MM.1S (cell line): ENCODE data around the gene SPEG.

Source experiments
- EZH2phosphoT487 ChIP-seq: fragments of 300-600 bp; sonication (generic); IDR thresholded peaks from 2 replicates; pipeline ENCODE4 v1.6.1; 2018; ENCODE audit warnings: antibody characterized with exemption, low read length
- TF ChIP-seq, protein P1 (sequence below): fragments of 300-600 bp; sonication (generic); IDR thresholded peaks from 2 replicates; pipeline ENCODE4 v1.5.1; 2016; ENCODE audit warnings: antibody characterized with exemption, low read length, mixed read lengths

DNA sequence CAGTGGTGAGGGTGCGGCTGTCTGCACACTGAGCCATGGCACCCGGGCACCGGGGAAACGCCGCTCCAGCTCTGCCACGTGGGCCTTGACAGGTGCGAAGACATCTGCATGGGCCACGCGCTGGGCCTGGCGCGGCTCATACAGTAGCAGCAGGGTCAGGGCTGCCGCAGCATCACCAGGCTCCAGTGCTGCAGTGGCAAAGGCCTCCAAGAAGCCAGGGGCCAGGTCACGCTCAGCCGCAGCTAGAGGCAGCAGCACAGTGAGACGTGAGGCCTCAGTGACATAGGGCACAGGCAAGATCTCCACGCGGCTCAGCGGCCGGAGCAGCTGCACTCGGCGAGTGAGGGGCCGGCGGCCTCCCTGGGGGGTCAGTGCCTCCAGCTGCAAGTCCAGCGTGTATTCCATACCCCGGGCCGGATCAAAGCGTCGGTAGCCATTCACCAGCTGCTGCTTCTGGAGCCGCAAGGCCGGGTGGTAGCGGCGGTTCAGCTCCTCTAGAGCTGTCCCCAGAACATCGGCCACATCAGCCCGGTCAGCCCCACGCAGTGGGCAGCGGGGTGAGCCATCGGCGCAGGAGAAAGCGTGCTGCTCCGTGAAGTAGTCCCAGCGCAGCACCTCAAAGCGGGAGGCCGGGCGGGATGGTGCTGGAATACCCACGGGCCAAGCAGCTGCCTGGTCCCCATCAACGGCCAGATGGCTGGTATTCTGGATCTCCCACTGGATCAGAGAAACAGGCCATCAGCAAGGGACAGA is 105.5 kb downstream of the SPEG start:
- no peak for TF ChIP-seq EZH2phosphoT487
- TF ChIP-seq, protein P1, sequence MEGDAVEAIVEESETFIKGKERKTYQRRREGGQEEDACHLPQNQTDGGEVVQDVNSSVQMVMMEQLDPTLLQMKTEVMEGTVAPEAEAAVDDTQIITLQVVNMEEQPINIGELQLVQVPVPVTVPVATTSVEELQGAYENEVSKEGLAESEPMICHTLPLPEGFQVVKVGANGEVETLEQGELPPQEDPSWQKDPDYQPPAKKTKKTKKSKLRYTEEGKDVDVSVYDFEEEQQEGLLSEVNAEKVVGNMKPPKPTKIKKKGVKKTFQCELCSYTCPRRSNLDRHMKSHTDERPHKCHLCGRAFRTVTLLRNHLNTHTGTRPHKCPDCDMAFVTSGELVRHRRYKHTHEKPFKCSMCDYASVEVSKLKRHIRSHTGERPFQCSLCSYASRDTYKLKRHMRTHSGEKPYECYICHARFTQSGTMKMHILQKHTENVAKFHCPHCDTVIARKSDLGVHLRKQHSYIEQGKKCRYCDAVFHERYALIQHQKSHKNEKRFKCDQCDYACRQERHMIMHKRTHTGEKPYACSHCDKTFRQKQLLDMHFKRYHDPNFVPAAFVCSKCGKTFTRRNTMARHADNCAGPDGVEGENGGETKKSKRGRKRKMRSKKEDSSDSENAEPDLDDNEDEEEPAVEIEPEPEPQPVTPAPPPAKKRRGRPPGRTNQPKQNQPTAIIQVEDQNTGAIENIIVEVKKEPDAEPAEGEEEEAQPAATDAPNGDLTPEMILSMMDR: no peak
